Naive thymus-derived CD4-positive, alpha-beta T cell (primary cell): ENCODE data around the gene KLC4. TPM values are rescaled to one million over a fixed set of nuclear protein-coding genes. Genes with fewer than 3 reads are reported as not detected.

Experiments used
- ATAC-seq: fragments of 150-1000 bp; cut with Tn5 transposase; 2 replicates; pipeline ENCODE4 v1.10.0; 2021; ENCODE audit warnings: mild to moderate bottlenecking, moderate library complexity
- CTCF ChIA-PET: fragments of 350-600 bp; sonication (Branson Sonifier 250); formaldehyde crosslinking; loops from one replicate; lab custom pipeline; 2021; ENCODE audit warnings: antibody characterized with exemption; lab: Charles Lee
- POLR2A ChIA-PET: fragments of 350-600 bp; sonication (Branson Sonifier 250); formaldehyde crosslinking; loops from one replicate; lab custom pipeline; 2021; ENCODE audit warnings: antibody characterized with exemption, inconsistent platforms; lab: Charles Lee
- DNase-seq, 9 donors: peaks; one replicate each; pipeline versions ENCODE4 v3.0.0 to v3.0.0-alpha.2; 2020 to 2022; ENCODE audit warnings: mixed read lengths in 1 of 9
- H3K27ac ChIP-seq: one replicate; pipeline ENCODE4 v1.7.0; 2013; ENCODE audit warnings: mild to moderate bottlenecking, low read depth, low read length, moderate library complexity
- H3K27me3 ChIP-seq, 2 donors: one replicate each; pipeline ENCODE4 v1.7.0; 2013; ENCODE audit warnings: low read length in 2 of 2, mild to moderate bottlenecking in 2 of 2, moderate library complexity in 2 of 2; ENCODE audit not compliant: control insufficient read depth in 2 of 2, insufficient read depth in 2 of 2
- H3K36me3 ChIP-seq, 3 experiments: 1 replicate in 2 of 3; 2 replicates in 1 of 3; pipeline ENCODE4 v1.7.0; 2013; ENCODE audit warnings: low read length in 3 of 3, mild to moderate bottlenecking in 3 of 3, moderate library complexity in 1 of 3; ENCODE audit not compliant: insufficient read depth in 3 of 3, control insufficient read depth in 2 of 3
- H3K4me1 ChIP-seq, 2 donors: one replicate each; pipeline ENCODE4 v1.7.0; 2013; ENCODE audit warnings: low read length in 2 of 2, mild to moderate bottlenecking in 2 of 2, moderate library complexity in 1 of 2; ENCODE audit not compliant: control insufficient read depth in 2 of 2, insufficient read depth in 2 of 2
- H3K4me3 ChIP-seq: 2 replicates; pipeline ENCODE4 v1.7.0; 2013; ENCODE audit warnings: mild to moderate bottlenecking, low read length
- H3K9me3 ChIP-seq, 3 experiments: 1 replicate in 2 of 3; 2 replicates in 1 of 3; pipeline ENCODE4 v1.7.0; 2013; ENCODE audit warnings: low read length in 3 of 3; ENCODE audit not compliant: control insufficient read depth in 2 of 3
- H3K27ac Mint-ChIP-seq, 9 donors: one replicate each; pipeline ENCODE4 v1.8.0; 2020 to 2022; ENCODE audit warnings: mixed read lengths in 9 of 9, mild to moderate bottlenecking in 8 of 9, moderate library complexity in 5 of 9, inconsistent platforms in 2 of 9
- H3K27me3 Mint-ChIP-seq, 5 donors: one replicate each; pipeline ENCODE4 v1.8.0; 2021 to 2022; ENCODE audit warnings: mixed read lengths in 5 of 5, mild to moderate bottlenecking in 1 of 5
- H3K36me3 Mint-ChIP-seq, 5 donors: one replicate each; pipeline ENCODE4 v1.8.0; 2020 to 2022; ENCODE audit warnings: mixed read lengths in 5 of 5, mild to moderate bottlenecking in 3 of 5, inconsistent platforms in 1 of 5
- H3K4me1 Mint-ChIP-seq, 7 donors: one replicate each; pipeline ENCODE4 v1.8.0; 2020 to 2022; ENCODE audit warnings: mixed read lengths in 7 of 7, mild to moderate bottlenecking in 3 of 7, inconsistent platforms in 1 of 7
- H3K4me3 Mint-ChIP-seq, 10 donors: one replicate each; pipeline ENCODE4 v1.8.0; 2020 to 2022; ENCODE audit warnings: mild to moderate bottlenecking in 10 of 10, mixed read lengths in 10 of 10, moderate library complexity in 6 of 10, inconsistent platforms in 2 of 10
- H3K9me3 Mint-ChIP-seq, 11 donors: one replicate each; pipeline ENCODE4 v1.8.0; 2020 to 2022; ENCODE audit warnings: mixed read lengths in 11 of 11, mild to moderate bottlenecking in 4 of 11, inconsistent platforms in 1 of 11, moderate library complexity in 1 of 11
- intact Hi-C, 2 donors: fragments of 100-400 bp; cut with micrococcal nuclease; formaldehyde crosslinking; loops; one replicate each; pipeline ENCODE4 v1.15.1; 2023
- polyA plus RNA-seq, 2 donors: library from polyadenylated mRNA; unstranded; fragments of 300-500 nt; fragmentation: Illumina TruSeq; gene quantifications; one replicate each; pipeline ENCODE4 v1.2.3, GENCODE V29; 2021
- total RNA-seq, 6 experiments: library from RNA in 5 of 6; stranded (reverse) in 5 of 6; gene quantifications; 1 replicate in 5 of 6; 2 replicates in 1 of 6; pipeline ENCODE4 v1.2.3 and lab custom pipeline; 2021 to 2026

KLC4 gene
- total and polyA plus RNA-seq, 7 experiments from 2014 or later: 11.6 to 56.9 (median 41.1) TPM

DNA sequence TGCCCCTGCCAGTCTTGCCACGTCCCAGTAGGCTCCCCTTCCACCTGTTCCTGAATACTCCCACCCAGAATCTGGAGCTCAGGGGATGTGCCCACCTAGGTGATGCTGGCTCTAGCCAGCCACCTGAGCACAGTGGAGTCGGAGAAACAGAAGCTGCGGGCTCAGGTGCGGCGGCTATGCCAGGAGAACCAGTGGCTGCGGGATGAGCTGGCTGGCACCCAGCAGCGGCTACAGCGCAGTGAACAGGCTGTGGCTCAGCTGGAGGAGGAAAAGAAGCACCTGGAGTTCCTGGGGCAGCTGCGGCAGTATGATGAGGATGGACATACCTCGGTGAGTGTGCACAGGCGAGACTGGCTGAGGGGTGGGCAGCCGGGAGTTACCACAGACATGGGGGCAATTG lies 3.4 kb downstream of the KLC4 start:
- DNase-seq (no peak), ATAC-seq (no peak)
- Mint-ChIP-seq H3K9me3 (no peaks in the 10 kb centered on the region), H3K4me1 (peaks cover 27 to 41% (median 34%) of the 10 kb centered on the region in 7 donors), H3K4me3 (peak overlapping the region in 1 of 10 donors; percentile 64), H3K36me3 (peaks cover 0 to 43% (median 26%) of the 10 kb centered on the region in 5 donors), H3K27me3 (no peaks in the 10 kb centered on the region), H3K27ac (no peak overlapping the region)
- no peaks in the 10 kb centered on the region for H3K9me3 ChIP-seq
- no peak overlapping the region for H3K27ac ChIP-seq
- intact Hi-C loops: no loop called here
- CTCF ChIA-PET: interaction anchor here (0.8 to 1.2 kb wide), 3 partner anchors 9 to 304 kb away, joined by 3 to 4 read pairs (median 3); partner anchors contain the start of gene CNPY3
- H3K27me3 ChIP-seq: no peaks in the 10 kb centered on the region
- H3K4me3 ChIP-seq: no peak overlapping the region
- peaks cover 0 to 18% of the 10 kb centered on the region in 2 donors for H3K4me1 ChIP-seq
- peaks cover 0 to 44% (median 6%) of the 10 kb centered on the region in 3 experiments for H3K36me3 ChIP-seq
- POLR2A ChIA-PET: interaction anchor here (0.9 to 2.2 kb wide), 4 partner anchors 9 to 444 kb away, joined by 3 to 9 read pairs (median 3); partner anchors contain the start of genes CUL7 and PPP2R5D

DNA sequence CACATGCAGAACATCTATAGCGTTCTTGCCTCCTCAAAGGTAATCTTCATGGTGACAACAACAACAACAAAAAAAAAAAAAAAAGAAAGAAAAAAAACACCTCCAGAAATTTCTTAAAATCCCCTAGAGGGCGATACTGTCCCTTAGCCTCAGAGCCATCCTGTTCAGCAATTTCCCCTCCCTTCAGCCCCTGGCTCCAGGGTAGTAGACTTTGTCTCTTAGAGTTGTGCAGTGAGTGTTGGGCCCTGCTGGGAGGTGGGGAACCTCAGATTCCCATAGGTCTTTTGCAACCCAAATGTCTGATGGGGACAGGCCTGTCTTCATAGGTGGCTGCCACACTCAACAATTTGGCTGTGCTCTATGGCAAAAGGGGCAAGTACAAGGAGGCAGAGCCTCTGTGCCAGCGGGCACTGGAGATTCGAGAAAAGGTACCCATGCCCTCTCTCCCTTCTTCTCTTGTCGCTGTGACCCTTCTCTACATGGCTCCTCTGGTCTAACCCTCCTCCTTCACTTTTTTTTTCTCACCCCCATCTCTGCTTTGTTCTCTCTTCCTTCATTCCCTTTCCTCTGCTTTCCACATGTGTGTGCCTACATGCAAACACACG lies 10.7 kb downstream of the KLC4 start:
- intact Hi-C loops: loop anchor here (1.0 kb wide), 1 partner anchor 73 kb away; no protein-coding TSS in a partner anchor
- Histone ChIP-seq H3K4me3 (no peak overlapping the region), H3K27me3 (no peaks in the 10 kb centered on the region), H3K36me3 (peaks cover 0 to 46% (median 6%) of the 10 kb centered on the region in 3 experiments), H3K9me3 (no peaks in the 10 kb centered on the region), H3K4me1 (no peaks in the 10 kb centered on the region), H3K27ac (no peak overlapping the region)
- Mint-ChIP-seq H3K27ac (no peak overlapping the region), H3K27me3 (peaks cover 0 to 3% (median 0%) of the 10 kb centered on the region in 5 donors), H3K4me3 (no peak overlapping the region), H3K9me3 (no peaks in the 10 kb centered on the region), H3K4me1 (peaks cover 0 to 5% (median 0%) of the 10 kb centered on the region in 7 donors), H3K36me3 (peaks cover 0 to 36% (median 22%) of the 10 kb centered on the region in 5 donors)
- POLR2A ChIA-PET: interaction anchor here (0.9 kb wide), 1 partner anchor 10 kb away, joined by 4 read pairs; no protein-coding TSS in a partner anchor
- CTCF ChIA-PET: no interaction called here
- DNase-seq (peak in 6 of 9 donors; percentile 15 to 42 (median 32)), ATAC-seq (peak; percentile 75)

- Histone ChIP-seq H3K4me3 (no peak overlapping the region), H3K9me3 (no peaks in the 10 kb centered on the region), H3K36me3 (peaks cover 0 to 28% (median 0%) of the 10 kb centered on the region in 3 experiments), H3K27ac (no peak overlapping the region), H3K4me1 (no peaks in the 10 kb centered on the region), H3K27me3 (no peaks in the 10 kb centered on the region)
- POLR2A ChIA-PET: interaction anchor here (1.2 to 1.8 kb wide), 2 partner anchors 14 to 21 kb away, joined by 3 to 4 read pairs; partner anchors contain the start of gene CUL7
- Mint-ChIP-seq H3K27ac (no peak overlapping the region), H3K4me3 (peak overlapping the region; percentile 15 to 77 (median 52)), H3K36me3 (peaks cover 0 to 24% (median 15%) of the 10 kb centered on the region in 5 donors), H3K27me3 (peaks cover 14 to 37% (median 16%) of the 10 kb centered on the region in 5 donors), H3K4me1 (peaks cover 0 to 8% (median 0%) of the 10 kb centered on the region in 7 donors), H3K9me3 (no peaks in the 10 kb centered on the region)
- CTCF ChIA-PET: no interaction called here
- DNase-seq: no peak
- ATAC-seq: no peak
- intact Hi-C loops: no loop called here
These were observed 15.6 kb downstream of the KLC4 start for GRCh38 chr6:43074847-43075669.

GRCh38 chr6:43075670-43076463 lies 16.4 kb downstream of the KLC4 start, which contains the start of gene PTK7:
Gene PTK7, plus strand, starts transcription at chr6:43076314. Its CDS starts 175 bp downstream, at chr6:43076489.
- Histone ChIP-seq H3K36me3 (peaks cover 0 to 27% (median 0%) of the 10 kb centered on the region in 3 experiments), H3K9me3 (no peaks in the 10 kb centered on the region), H3K27ac (peak within 1 kb of the TSS; percentile 14), H3K27me3 (no peaks in the 10 kb centered on the region), H3K4me1 (no peaks in the 10 kb centered on the region), H3K4me3 (no peak within 1 kb of the TSS)
- Mint-ChIP-seq H3K4me1 (peaks cover 0 to 8% (median 0%) of the 10 kb centered on the region in 7 donors), H3K4me3 (peak within 1 kb of the TSS; percentile 48 to 77 (median 68)), H3K27me3 (peaks cover 15 to 39% (median 16%) of the 10 kb centered on the region in 5 donors), H3K27ac (no peak within 1 kb of the TSS), H3K9me3 (no peaks in the 10 kb centered on the region), H3K36me3 (peaks cover 0 to 24% (median 15%) of the 10 kb centered on the region in 5 donors)
- intact Hi-C loops: no loop called here
- DNase-seq (peak in 4 of 9 donors; percentile 32 to 59 (median 33)), ATAC-seq (peak; percentile 67)
- ChIA-PET CTCF (no interaction called here), POLR2A (interaction anchor here (1.2 to 1.8 kb wide), 2 partner anchors 15 to 22 kb away, joined by 3 to 4 read pairs; partner anchors contain the start of gene CUL7)

GRCh38 chr6:43076464-43077332 lies 17.3 kb downstream of the KLC4 start:
- Histone ChIP-seq H3K9me3 (no peaks in the 10 kb centered on the region), H3K27me3 (no peaks in the 10 kb centered on the region), H3K27ac (peak overlapping the region; percentile 14), H3K4me1 (no peaks in the 10 kb centered on the region), H3K36me3 (peaks cover 0 to 20% (median 0%) of the 10 kb centered on the region in 3 experiments), H3K4me3 (no peak overlapping the region)
- Mint-ChIP-seq H3K36me3 (peaks cover 0 to 19% (median 14%) of the 10 kb centered on the region in 5 donors), H3K4me1 (peaks cover 0 to 8% (median 0%) of the 10 kb centered on the region in 7 donors), H3K27ac (no peak overlapping the region), H3K27me3 (peaks cover 15 to 43% (median 18%) of the 10 kb centered on the region in 5 donors), H3K4me3 (peak overlapping the region; percentile 19 to 77 (median 68)), H3K9me3 (no peaks in the 10 kb centered on the region)
- intact Hi-C loops: no loop called here
- CTCF ChIA-PET: no interaction called here
- ATAC-seq: peak; percentile 20
- DNase-seq: peak in 2 of 9 donors; percentile 10 to 29
- POLR2A ChIA-PET: interaction anchor here (0.6 to 1.8 kb wide), 2 partner anchors 16 to 46 kb away, joined by 4 read pairs; no protein-coding TSS in a partner anchor
